Calu3 (cell line): ENCODE measurements around the gene ADCY1. TPM values are rescaled to one million over a fixed set of nuclear protein-coding genes. Genes with fewer than 3 reads are reported as not detected.

ENCODE experiments used
- BruUV-seq: library from RNA; stranded (reverse); fragments of 400-500 nt; replicated peaks from 2 replicates; lab custom pipeline; 2021; lab: Mats Ljungman, UMichigan
- CTCF ChIA-PET: fragments of 300-600 bp; sonication (Branson Sonifier 250); formaldehyde crosslinking; loops from one replicate; lab custom pipeline; 2022; ENCODE audit warnings: antibody characterized with exemption; lab: Charles Lee
- DNase-seq: peaks from one replicate; pipeline ENCODE4 v3.0.0; 2022
- H3K27ac Mint-ChIP-seq: one replicate; pipeline ENCODE4 v1.8.0; 2022; ENCODE audit warnings: mixed read lengths; ENCODE audit not compliant: unreplicated experiment
- H3K27me3 Mint-ChIP-seq: one replicate; pipeline ENCODE4 v1.8.0; 2022; ENCODE audit warnings: mixed read lengths; ENCODE audit not compliant: unreplicated experiment
- H3K36me3 Mint-ChIP-seq: one replicate; pipeline ENCODE4 v1.8.0; 2022; ENCODE audit warnings: mild to moderate bottlenecking, moderate library complexity, mixed read lengths; ENCODE audit not compliant: insufficient read depth, unreplicated experiment
- H3K4me1 Mint-ChIP-seq: one replicate; pipeline ENCODE4 v1.8.0; 2022; ENCODE audit warnings: mild to moderate bottlenecking, low read depth, mixed read lengths; ENCODE audit not compliant: unreplicated experiment
- H3K4me3 Mint-ChIP-seq: one replicate; pipeline ENCODE4 v1.8.0; 2022; ENCODE audit warnings: mild to moderate bottlenecking, low read depth, moderate library complexity, mixed read lengths; ENCODE audit not compliant: unreplicated experiment
- H3K9me3 Mint-ChIP-seq: one replicate; pipeline ENCODE4 v1.8.0; 2022; ENCODE audit warnings: low read depth, mixed read lengths; ENCODE audit not compliant: unreplicated experiment
- CTCF ChIP-seq: fragments of 200-600 bp; IDR thresholded peaks from one replicate; pipeline ENCODE4 v1.8.0; 2022; ENCODE audit warnings: antibody characterized with exemption; ENCODE audit not compliant: unreplicated experiment
- intact Hi-C: fragments of 100-400 bp; cut with micrococcal nuclease; formaldehyde crosslinking; loops from one replicate; pipeline ENCODE4 v1.10.0; 2022; ENCODE audit not compliant: unreplicated experiment
- total RNA-seq: library from RNA; stranded (reverse); gene quantifications from 2 replicates; pipeline ENCODE4 v1.2.3, GENCODE V29; 2022

ADCY1 gene
- total RNA-seq, 1 experiment from 2014 or later, result 8.8 TPM

GRCh38 chr7:45654341-45654740 is 80.2 kb downstream of the ADCY1 start:
- Mint-ChIP-seq H3K4me1 (peaks cover 3% of the 10 kb centered on the region), H3K36me3 (no peaks in the 10 kb centered on the region), H3K4me3 (no peak overlapping the region), H3K27me3 (peaks cover 9% of the 10 kb centered on the region), H3K27ac (no peak overlapping the region), H3K9me3 (no peaks in the 10 kb centered on the region)
- CTCF ChIA-PET, result interaction anchor here (0.6 to 0.8 kb wide), 3 partner anchors 9 to 43 kb away, joined by 4 to 5 read pairs (median 4); no protein-coding TSS in a partner anchor
- intact Hi-C loops, result no loop called here
- BruUV-seq, result no TSS peak
- no peak for TF ChIP-seq CTCF
- DNase-seq, result no peak

- CTCF ChIA-PET, result interaction anchor here (0.7 kb wide), 1 partner anchor 13 kb away, joined by 3 read pairs; no protein-coding TSS in a partner anchor
- Mint-ChIP-seq H3K36me3 (no peaks in the 10 kb centered on the region), H3K27ac (no peak overlapping the region), H3K4me3 (no peak overlapping the region), H3K9me3 (no peaks in the 10 kb centered on the region), H3K4me1 (no peaks in the 10 kb centered on the region), H3K27me3 (peaks cover 21% of the 10 kb centered on the region)
- intact Hi-C loops, result no loop called here
- no TSS peak for BruUV-seq
- no peak for TF ChIP-seq CTCF
- no peak for DNase-seq
Measured at GRCh38 chr7:45655539-45655938, 81.4 kb downstream of the ADCY1 start.

GRCh38 chr7:45656431-45656830 is 82.3 kb downstream of the ADCY1 start:
- no peak for TF ChIP-seq CTCF
- H3K9me3 Mint-ChIP-seq, result no peaks in the 10 kb centered on the region
- intact Hi-C loops, result no loop called here
- BruUV-seq, result no TSS peak
- no peaks in the 10 kb centered on the region for H3K4me1 Mint-ChIP-seq
- DNase-seq, result no peak
- peaks cover 27% of the 10 kb centered on the region for H3K27me3 Mint-ChIP-seq
- H3K27ac Mint-ChIP-seq, result no peak overlapping the region
- H3K4me3 Mint-ChIP-seq, result no peak overlapping the region
- CTCF ChIA-PET, result no interaction called here
- H3K36me3 Mint-ChIP-seq, result no peaks in the 10 kb centered on the region

- no peak for TF ChIP-seq CTCF
- H3K36me3 Mint-ChIP-seq, result no peaks in the 10 kb centered on the region
- H3K4me1 Mint-ChIP-seq, result no peaks in the 10 kb centered on the region
- H3K27me3 Mint-ChIP-seq, result peaks cover 27% of the 10 kb centered on the region
- no peak overlapping the region for H3K4me3 Mint-ChIP-seq
- CTCF ChIA-PET, result interaction anchor here (0.8 kb wide), 1 partner anchor 40 kb away, joined by 3 read pairs; no protein-coding TSS in a partner anchor
- intact Hi-C loops, result no loop called here
- no peak for DNase-seq
- H3K27ac Mint-ChIP-seq, result no peak overlapping the region
- no peaks in the 10 kb centered on the region for H3K9me3 Mint-ChIP-seq
- BruUV-seq, result no TSS peak
Measured at GRCh38 chr7:45657136-45657889, 83.1 kb downstream of the ADCY1 start.
